ENCODE results near the gene SMO.

DNA sequence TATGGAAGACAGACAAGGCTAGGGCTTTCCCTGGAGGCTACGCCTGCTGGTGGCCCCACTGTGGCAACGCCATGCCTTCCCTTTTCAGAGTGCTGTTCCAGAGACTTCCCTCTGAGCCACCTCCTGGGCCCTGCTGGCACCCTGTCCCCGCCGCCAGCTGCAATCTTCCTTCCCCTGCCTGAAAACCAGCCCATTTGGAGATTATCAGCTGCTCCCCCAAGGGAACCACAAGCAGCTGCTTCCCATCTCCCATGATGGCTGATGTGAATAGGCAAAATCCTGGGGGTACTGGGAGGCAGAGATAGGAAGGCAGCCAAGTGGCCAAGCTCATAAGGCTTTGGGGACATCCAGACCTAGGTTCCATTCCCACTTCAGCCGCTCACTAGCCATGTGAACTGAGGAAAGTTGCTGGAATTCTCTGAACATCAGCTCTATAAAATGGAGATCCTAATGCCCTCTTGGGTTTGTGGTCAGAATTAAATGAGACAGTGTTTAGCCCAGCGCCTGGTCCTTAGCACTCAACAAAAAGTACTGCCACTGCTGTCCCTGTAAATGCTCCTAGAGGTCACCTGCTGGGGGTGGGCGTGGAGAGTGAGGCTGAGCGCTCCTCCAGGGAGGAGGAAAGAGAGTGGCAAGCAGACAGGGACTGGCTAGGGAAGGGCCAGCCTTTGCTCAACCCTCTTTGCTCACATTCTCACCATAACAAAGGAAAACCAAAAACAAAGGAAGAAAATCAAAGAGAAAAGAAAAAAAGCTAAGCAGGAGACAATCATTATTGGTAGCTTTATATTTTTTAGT lies 38.0 kb upstream of the SMO start:
- TF ChIP-seq POLR2AphosphoS5 (IDR thresholded peaks at IDR 0.05; ENCODE audit: low read depth, low read length) (no peak), TAF1 (IDR thresholded peaks at IDR 0.05; ENCODE audit: borderline replicate concordance, insufficient read depth, low read length) (no peak), SIN3A (IDR thresholded peaks at IDR 0.05; ENCODE audit: borderline replicate concordance, insufficient read depth, low read length) (no peak), FOXP2 (optimal IDR thresholded peaks at IDR 0.05; ENCODE audit: borderline replicate concordance, extremely low read depth, extremely low read length, insufficient read depth) (no peak)
- TF ChIP-seq, protein P1, sequence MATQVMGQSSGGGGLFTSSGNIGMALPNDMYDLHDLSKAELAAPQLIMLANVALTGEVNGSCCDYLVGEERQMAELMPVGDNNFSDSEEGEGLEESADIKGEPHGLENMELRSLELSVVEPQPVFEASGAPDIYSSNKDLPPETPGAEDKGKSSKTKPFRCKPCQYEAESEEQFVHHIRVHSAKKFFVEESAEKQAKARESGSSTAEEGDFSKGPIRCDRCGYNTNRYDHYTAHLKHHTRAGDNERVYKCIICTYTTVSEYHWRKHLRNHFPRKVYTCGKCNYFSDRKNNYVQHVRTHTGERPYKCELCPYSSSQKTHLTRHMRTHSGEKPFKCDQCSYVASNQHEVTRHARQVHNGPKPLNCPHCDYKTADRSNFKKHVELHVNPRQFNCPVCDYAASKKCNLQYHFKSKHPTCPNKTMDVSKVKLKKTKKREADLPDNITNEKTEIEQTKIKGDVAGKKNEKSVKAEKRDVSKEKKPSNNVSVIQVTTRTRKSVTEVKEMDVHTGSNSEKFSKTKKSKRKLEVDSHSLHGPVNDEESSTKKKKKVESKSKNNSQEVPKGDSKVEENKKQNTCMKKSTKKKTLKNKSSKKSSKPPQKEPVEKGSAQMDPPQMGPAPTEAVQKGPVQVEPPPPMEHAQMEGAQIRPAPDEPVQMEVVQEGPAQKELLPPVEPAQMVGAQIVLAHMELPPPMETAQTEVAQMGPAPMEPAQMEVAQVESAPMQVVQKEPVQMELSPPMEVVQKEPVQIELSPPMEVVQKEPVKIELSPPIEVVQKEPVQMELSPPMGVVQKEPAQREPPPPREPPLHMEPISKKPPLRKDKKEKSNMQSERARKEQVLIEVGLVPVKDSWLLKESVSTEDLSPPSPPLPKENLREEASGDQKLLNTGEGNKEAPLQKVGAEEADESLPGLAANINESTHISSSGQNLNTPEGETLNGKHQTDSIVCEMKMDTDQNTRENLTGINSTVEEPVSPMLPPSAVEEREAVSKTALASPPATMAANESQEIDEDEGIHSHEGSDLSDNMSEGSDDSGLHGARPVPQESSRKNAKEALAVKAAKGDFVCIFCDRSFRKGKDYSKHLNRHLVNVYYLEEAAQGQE (IDR thresholded peaks at IDR 0.05; ENCODE audit: insufficient read depth in 1 of 2, low read depth in 2 of 2, low read length in 2 of 2) = no peak

Measured in PFSK-1 (cell line).